ENCODE data around the gene SLK. TPM values are rescaled to one million over a fixed set of nuclear protein-coding genes. Genes with fewer than 3 reads are reported as not detected.

SLK gene
- total RNA-seq, 1 donor from 2014 or later: 27.5 TPM

GRCh38 chr10:104034401-104035193, 67.7 kb downstream of the SLK start:
- Mint-ChIP-seq H3K4me3 (ENCODE audit: unreplicated experiment) (no peak overlapping the region), H3K27ac (ENCODE audit: unreplicated experiment) (no peak overlapping the region), H3K27me3 (ENCODE audit: low read depth, unreplicated experiment) (no peaks in the 10 kb centered on the region), H3K4me1 (ENCODE audit: low read depth, unreplicated experiment) (no peaks in the 10 kb centered on the region), H3K36me3 (ENCODE audit: low read depth, unreplicated experiment) (peaks cover 9% of the 10 kb centered on the region), H3K9me3 (ENCODE audit: unreplicated experiment) (peaks cover 2% of the 10 kb centered on the region)
- Histone ChIP-seq H3K27ac (ENCODE audit: low read depth, low read length) (no peak overlapping the region), H2AFZ (ENCODE audit: low read depth, low read length) (no peak overlapping the region), H4K20me1 (ENCODE audit: insufficient read depth, low read length) (peaks cover 2% of the 10 kb centered on the region), H3K9me3 (ENCODE audit: insufficient read depth, low read depth, low read length) (no peaks in the 10 kb centered on the region), H3K79me2 (ENCODE audit: insufficient read depth, low read length) (no peaks in the 10 kb centered on the region), H3K4me1 (ENCODE audit: insufficient read depth, low read length) (no peaks in the 10 kb centered on the region), H3K4me2 (ENCODE audit: low read length) (no peak overlapping the region), H3K9ac (ENCODE audit: low read length) (no peak overlapping the region), H3K36me3 (ENCODE audit: insufficient read depth, low read length) (peaks cover 7% of the 10 kb centered on the region), H3K27me3 (ENCODE audit: insufficient read depth, low read length) (no peaks in the 10 kb centered on the region), H3K4me3 (ENCODE audit: insufficient read depth, low read depth, low read length) (no peak overlapping the region)
- DNase-seq (ENCODE audit: low read depth) (no peak), FAIRE-seq (no peak)
- TF ChIP-seq CTCF (IDR thresholded peaks at IDR 0.05; ENCODE audit: insufficient read depth, low read depth, low read length): no peak
- TF ChIP-seq EZH2 (IDR thresholded peaks at IDR 0.05; ENCODE audit: insufficient read depth, low read length): no peak

- no peak for DNase-seq (ENCODE audit: low read depth)
- H3K4me3 Mint-ChIP-seq (ENCODE audit: unreplicated experiment): no peak overlapping the region
- peaks cover 9% of the 10 kb centered on the region for H3K36me3 Mint-ChIP-seq (ENCODE audit: low read depth, unreplicated experiment)
- Histone ChIP-seq H3K27me3 (ENCODE audit: insufficient read depth, low read length) (no peaks in the 10 kb centered on the region), H3K79me2 (ENCODE audit: insufficient read depth, low read length) (no peaks in the 10 kb centered on the region), H3K4me1 (ENCODE audit: insufficient read depth, low read length) (no peaks in the 10 kb centered on the region), H3K4me3 (ENCODE audit: insufficient read depth, low read depth, low read length) (no peak overlapping the region), H3K9me3 (ENCODE audit: insufficient read depth, low read depth, low read length) (no peaks in the 10 kb centered on the region), H3K27ac (ENCODE audit: low read depth, low read length) (no peak overlapping the region), H4K20me1 (ENCODE audit: insufficient read depth, low read length) (peaks cover 2% of the 10 kb centered on the region), H3K9ac (ENCODE audit: low read length) (no peak overlapping the region), H2AFZ (ENCODE audit: low read depth, low read length) (no peak overlapping the region), H3K36me3 (ENCODE audit: insufficient read depth, low read length) (peaks cover 7% of the 10 kb centered on the region), H3K4me2 (ENCODE audit: low read length) (no peak overlapping the region)
- peaks cover 2% of the 10 kb centered on the region for H3K9me3 Mint-ChIP-seq (ENCODE audit: unreplicated experiment)
- H3K4me1 Mint-ChIP-seq (ENCODE audit: low read depth, unreplicated experiment): no peaks in the 10 kb centered on the region
- TF ChIP-seq EZH2 (IDR thresholded peaks at IDR 0.05; ENCODE audit: insufficient read depth, low read length): no peak
- TF ChIP-seq CTCF (IDR thresholded peaks at IDR 0.05; ENCODE audit: insufficient read depth, low read depth, low read length): no peak
- no peak overlapping the region for H3K27ac Mint-ChIP-seq (ENCODE audit: unreplicated experiment)
- no peak for FAIRE-seq
- H3K27me3 Mint-ChIP-seq (ENCODE audit: low read depth, unreplicated experiment): no peaks in the 10 kb centered on the region
Observed at GRCh38 chr10:104035194-104036068, 68.5 kb downstream of the SLK start.
